ENCODE measurements around the gene SRSF7.

Gene SRSF7

GRCh38 chr2:38751596-38752410, 642 bp upstream of the SRSF7 start:
- DNase-seq = no peak

- peak; percentile 49 to 77 (median 62) for DNase-seq
Measured at GRCh38 chr2:38750011-38750890, 910 bp downstream of the SRSF7 start.

GRCh38 chr2:38748943-38749804, 2.0 kb downstream of the SRSF7 start:
- DNase-seq = peak in 1 of 4 experiments; percentile 40

DNA sequence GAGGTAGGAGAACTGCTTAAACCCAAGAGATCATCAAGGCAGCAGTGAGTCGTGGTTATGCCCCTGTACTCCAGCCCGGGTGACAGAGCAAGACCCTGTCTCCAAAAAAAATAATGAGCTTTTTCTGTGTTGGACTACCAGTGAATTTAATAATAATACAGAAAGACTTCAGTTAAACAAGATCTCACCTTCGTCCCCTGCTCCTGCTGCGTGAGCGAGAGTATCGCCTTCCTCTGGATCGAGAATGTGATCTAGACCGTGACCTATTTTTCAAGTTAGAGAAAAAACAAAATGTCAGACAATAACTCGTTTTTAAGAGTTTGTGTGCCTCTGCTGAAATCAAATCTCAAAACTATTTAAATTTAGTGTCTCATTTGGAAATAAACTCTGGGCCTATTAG, 2.8 kb downstream of the SRSF7 start:
- DNase-seq = no peak

DNA sequence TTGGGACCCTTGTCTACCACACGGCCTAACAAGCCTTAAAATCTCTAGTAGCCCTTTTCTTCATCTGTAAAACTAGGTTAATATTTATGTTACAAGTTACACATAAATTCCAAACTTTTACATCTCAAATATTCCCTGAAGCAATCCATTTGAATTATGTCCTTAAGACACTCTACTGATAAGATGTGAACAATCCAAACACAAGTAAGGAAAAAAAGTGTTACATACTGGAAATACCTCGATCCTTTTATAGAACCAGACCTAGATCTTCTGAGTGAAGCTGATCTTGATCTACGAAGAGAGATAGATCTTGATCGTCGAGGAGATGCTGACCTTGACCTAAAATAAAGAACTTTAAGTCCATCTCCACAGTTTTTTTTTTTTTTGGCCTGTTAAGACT, 3.3 kb downstream of the SRSF7 start:
- DNase-seq = no peak

GRCh38 chr2:38747007-38747424, 4.1 kb downstream of the SRSF7 start:
- no peak for DNase-seq

- DNase-seq = no peak
Measured at GRCh38 chr2:38745267-38745666, 5.9 kb downstream of the SRSF7 start.

- no peak for DNase-seq
Measured at GRCh38 chr2:38744399-38744780, 6.8 kb downstream of the SRSF7 start.

- DNase-seq = no peak
Measured at GRCh38 chr2:38743672-38744398, 7.3 kb downstream of the SRSF7 start.

DNA sequence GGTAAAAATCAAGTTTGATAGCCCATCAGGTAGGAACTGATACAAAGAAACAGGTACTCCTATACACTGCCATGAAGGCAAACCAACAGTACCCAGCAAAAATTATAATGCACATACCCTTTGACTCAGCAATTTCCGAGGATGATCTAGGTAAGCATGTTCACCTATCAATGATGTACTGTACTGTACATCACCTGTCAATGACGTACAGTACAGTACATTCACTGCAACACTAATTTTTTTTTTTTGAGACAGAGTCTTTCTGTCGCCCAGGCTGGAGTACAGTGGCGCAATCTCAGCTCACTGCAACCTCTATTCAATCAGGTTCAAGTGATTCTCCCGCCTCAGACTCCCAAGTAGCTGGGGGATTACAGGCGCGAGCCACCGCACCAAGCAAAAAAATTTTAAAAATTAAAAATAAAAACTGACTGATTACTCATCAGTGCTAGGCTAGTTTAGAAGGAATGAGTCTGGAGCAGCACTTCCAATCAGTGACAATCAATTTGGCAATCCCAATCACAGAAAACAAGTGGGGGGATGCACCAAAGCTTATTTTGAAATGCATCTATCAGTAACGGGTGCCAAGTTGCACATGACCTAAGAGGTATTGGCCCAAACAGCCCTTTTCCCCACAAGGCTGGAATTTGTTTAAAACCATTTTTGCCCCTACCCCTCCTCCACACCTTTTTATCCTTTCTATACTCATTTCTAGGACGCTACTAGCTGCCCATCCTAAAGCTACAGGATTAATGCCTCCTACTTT, 8.2 kb downstream of the SRSF7 start:
- DNase-seq = no peak

GRCh38 chr2:38740851-38741731, 10.1 kb downstream of the SRSF7 start:
- peak; percentile 46 to 92 (median 72) for DNase-seq

- no peak for DNase-seq
Measured at GRCh38 chr2:38739524-38739923, 11.6 kb downstream of the SRSF7 start.

DNA sequence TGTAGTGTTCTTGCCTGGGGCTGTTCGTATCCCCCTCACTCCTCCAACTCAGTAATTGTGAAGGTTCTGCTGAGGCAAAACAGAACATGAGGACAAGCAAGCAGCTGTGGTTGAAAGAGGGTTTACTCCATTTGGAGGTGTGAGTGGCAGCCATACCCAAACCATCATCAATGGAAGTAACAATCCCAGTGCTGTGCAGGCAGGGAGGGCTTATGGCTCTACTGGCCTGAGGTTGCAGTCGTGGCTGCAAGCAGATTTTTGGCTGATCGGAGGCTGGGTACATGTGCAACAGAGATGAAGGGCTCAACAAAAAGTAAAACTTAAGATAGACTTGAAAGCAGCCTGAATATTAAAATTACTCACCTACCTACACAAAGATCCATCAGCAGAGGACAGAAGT, 13.2 kb downstream of the SRSF7 start:
- no peak for DNase-seq

DNA sequence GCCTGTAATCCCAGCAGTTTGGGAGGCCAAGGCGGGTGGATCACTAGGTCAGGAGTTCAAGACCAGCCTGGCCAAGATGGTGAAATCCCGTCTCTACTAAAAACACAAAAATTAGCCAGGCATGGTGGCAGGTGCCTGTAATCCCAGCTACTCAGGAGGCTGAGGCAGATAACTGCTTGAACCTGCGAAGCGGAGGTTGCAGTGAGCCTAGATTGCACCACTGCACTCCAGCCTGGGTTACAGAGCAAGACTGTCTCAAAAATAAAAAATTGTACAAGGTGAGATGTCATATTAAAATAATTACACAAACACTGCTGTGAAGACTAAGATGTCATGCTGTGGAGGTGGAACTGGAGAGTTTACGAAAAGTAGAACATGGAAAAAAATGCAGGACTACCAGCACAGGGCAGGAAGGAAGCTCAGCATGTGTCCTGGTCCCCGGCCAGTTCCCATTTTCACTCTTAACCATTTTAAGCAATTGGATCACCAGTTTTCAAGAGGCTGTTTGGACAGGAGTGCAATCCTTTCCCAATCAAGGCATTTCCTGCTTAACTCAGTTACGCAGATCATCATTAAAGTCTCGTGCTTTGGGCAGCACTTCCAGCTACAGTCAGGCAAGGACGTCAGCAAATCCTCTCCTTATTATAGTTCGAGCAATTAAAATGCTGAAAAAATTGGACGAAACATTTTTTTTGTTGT, 14.0 kb downstream of the SRSF7 start:
- peak; percentile 85 to 97 (median 90) for DNase-seq

DNA sequence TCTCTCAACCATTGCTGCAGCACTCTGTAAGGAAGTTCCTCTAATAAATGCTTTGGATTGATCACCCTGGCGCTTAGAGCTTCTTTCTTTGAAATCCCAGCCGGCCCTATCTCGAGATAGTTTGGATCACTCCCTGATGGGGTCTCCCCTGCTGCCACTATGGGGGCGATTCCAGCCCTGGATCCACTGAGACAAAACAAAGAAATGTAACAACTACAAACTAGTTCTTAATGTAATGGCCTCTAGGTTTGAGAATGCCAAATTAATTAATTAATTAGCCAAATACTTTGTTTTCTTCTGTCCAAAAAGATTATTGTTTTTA, 15.2 kb downstream of the SRSF7 start:
- DNase-seq = no peak

DNA sequence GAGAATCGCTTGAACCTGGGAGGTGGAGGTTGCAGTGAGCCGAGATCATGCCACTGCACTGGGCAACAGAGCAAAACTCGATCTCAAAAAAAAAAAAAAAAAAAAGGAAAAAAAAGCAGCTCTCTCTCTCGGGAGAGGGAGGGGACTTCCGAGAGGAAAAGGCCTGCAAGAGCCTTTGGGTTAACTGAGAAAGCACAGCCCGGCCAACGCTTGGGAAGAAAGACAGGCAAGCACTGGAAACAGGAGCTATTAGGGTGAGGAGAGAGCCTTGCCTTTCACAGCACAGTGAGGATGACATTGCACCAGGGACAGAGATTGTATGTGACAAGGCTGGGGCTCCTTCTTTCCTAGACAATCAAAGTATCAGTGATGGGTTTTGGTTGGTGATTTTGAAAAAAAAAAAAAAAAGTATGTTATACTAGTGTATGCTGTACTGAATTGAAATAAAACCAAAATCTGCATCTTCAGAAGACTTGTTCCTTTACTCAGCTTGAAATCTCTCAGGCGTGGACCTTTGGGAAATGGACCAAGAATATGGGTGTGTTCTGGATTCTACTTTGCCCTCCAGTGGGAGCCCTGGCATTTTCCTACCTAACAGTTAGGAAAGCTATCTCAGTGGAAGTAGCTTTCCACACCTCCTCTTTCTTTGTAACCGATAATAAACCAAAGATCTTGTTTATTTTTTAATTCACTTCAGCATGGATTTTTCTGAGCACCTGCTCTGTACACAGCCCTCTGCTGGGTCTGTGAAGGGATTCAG, 16.7 kb downstream of the SRSF7 start:
- no peak for DNase-seq

- no peak for DNase-seq
Measured at GRCh38 chr2:38733300-38733971, 17.7 kb downstream of the SRSF7 start.

- no peak for DNase-seq
Measured at GRCh38 chr2:38731684-38732221, 19.4 kb downstream of the SRSF7 start.
